Omental fat pad (tissue), 4 donors: Measurements from ENCODE around the gene TSC1. TPM values are rescaled to one million over a fixed set of nuclear protein-coding genes. Genes with fewer than 3 reads are reported as not detected.

Source experiments
- ATAC-seq: fragments of 150-250 bp; one replicate; pipeline ENCODE4 v1.9.1; 2016; ENCODE audit warnings: mild to moderate bottlenecking, moderate library complexity; ENCODE audit not compliant: low FRiP score
- DNase-seq: peaks from one replicate; pipeline ENCODE4 v3.0.0-alpha.2; 2019; ENCODE audit warnings: low spot score
- total RNA-seq, 4 donors: library from RNA; depleted of rRNA; stranded (reverse); fragments of >200 nt; gene quantifications; one replicate each; pipeline ENCODE4 v1.1.0, GENCODE V29; 2016
- TF ChIP-seq, protein P1 (sequence below), 3 donors: fragments of 450-650 bp; IDR thresholded peaks; one replicate each; pipeline ENCODE4 v1.5.1; 2016 to 2017; ENCODE audit warnings: antibody characterized with exemption in 3 of 3, mild to moderate bottlenecking in 3 of 3, moderate library complexity in 2 of 3

Gene TSC1
- total RNA-seq, 4 donors from 2014 or later = 40.7 to 68.4 (median 46.5) TPM

DNA sequence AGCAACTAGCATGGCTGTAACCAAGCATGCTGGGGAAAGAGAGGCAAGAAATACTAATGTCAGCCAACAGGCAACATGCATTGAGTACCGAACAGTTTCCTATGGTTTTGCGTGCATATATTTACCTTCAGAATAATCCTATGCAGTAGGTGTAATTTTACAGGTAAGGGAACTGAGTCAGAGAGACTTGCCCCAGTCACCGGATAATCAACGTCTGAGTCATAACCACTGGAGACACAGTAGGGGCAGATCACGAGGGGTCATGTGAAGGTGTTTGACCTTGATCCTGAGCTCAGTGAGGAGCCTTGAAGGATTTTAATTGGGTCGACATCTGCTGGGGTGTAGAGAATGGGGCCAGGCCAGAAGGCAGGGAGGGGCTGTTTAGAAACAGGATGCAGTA is 13.4 kb upstream of the TSC1 start:
- ATAC-seq (no peak), DNase-seq (no peak)
- TF ChIP-seq, protein P1, sequence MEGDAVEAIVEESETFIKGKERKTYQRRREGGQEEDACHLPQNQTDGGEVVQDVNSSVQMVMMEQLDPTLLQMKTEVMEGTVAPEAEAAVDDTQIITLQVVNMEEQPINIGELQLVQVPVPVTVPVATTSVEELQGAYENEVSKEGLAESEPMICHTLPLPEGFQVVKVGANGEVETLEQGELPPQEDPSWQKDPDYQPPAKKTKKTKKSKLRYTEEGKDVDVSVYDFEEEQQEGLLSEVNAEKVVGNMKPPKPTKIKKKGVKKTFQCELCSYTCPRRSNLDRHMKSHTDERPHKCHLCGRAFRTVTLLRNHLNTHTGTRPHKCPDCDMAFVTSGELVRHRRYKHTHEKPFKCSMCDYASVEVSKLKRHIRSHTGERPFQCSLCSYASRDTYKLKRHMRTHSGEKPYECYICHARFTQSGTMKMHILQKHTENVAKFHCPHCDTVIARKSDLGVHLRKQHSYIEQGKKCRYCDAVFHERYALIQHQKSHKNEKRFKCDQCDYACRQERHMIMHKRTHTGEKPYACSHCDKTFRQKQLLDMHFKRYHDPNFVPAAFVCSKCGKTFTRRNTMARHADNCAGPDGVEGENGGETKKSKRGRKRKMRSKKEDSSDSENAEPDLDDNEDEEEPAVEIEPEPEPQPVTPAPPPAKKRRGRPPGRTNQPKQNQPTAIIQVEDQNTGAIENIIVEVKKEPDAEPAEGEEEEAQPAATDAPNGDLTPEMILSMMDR (IDR thresholded peaks at IDR 0.05) = no peak

DNA sequence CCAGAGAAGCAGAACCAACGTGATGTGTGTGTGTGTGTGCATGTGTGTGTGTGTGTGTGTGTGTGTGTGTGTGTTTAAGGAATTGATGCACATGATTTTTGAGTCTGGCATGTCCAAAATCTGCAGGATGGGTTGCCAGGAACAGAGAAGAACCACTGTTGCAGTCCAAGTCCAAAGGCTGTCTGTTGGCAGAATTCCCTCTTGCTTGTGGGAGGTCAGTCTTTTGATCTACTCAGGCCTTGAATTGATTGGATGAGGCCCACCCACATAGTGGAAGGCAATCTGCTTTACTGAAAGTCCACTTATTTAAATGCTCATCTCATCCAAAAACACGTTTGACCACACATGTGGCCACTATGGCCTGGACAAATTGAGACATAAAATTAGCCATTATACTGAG is 11.4 kb upstream of the TSC1 start:
- DNase-seq (no peak), ATAC-seq (no peak)
- TF ChIP-seq, protein P1 (IDR thresholded peaks at IDR 0.05) = no peak

DNA sequence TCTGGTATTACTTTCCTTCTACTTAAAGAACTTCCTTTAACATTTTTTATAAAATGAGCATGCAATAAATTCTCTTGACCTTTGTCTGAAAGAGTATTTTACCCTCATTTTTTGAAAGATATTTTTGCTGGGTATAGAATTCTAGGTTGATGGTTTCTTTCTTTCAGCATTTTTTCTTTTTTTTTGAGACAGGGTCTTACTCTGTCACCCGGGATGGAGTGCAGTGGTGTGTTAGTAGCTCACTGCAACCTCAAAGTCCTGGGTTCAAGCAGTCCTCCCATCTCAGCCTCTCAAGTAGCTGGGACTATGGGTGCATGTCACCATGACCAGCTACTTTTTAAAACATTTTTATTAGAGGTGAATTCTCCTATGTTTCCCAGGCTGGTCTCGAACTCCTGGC is 10.7 kb upstream of the TSC1 start:
- DNase-seq (no peak), ATAC-seq (no peak)
- TF ChIP-seq, protein P1 (IDR thresholded peaks at IDR 0.05) = no peak

DNA sequence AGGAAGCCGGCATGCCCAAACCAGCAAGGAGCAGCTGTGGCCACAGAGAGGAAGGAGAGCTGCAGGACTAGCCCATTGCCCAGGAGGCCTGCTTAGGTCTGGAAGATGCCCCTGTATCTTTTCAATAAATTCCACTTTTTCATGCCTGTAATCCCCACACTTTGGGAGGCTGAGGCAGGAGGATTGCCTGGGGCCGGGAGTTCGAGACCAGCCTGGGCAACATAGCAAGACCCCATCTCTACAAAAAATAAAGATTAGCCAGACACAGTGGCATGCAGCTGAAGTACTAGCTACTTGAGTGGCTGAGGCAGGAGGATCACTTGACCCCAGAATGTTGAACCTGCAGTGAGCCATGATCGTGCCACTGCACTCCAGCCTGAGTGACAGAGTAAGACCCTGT is 5.3 kb upstream of the TSC1 start:
- ATAC-seq (no peak), DNase-seq (no peak)
- TF ChIP-seq, protein P1 (IDR thresholded peaks at IDR 0.05) = no peak

DNA sequence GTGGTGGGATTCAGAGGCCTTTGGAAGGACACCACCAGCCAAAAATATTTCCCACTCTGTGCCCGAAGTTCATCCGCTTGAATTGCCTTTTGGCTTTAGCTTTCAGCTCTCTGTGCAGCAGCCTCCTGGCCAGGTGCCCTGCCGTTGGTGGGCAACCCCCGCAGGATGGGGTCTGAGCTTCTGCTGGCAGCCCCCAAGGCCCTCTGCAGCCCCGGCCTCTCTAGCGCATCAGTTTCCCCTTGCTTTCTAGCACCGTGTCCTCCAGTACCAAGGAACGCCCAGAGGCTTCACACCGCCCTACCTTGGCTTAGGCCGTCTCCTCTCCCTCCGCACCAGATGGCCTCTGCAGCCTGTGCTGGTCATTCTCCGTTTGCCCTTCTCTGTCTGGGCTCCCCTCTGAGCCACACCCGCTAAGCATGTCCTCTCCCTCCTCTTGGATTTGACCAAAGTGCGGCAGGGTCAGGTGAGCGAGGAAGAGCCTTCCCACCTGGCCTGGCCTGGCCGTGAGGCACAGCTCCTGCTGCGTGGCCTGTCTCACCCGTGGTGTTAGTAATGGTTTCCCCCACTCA is 4.2 kb upstream of the TSC1 start:
- ATAC-seq (no peak), DNase-seq (no peak)
- TF ChIP-seq, protein P1 (IDR thresholded peaks at IDR 0.05) = no peak

DNA sequence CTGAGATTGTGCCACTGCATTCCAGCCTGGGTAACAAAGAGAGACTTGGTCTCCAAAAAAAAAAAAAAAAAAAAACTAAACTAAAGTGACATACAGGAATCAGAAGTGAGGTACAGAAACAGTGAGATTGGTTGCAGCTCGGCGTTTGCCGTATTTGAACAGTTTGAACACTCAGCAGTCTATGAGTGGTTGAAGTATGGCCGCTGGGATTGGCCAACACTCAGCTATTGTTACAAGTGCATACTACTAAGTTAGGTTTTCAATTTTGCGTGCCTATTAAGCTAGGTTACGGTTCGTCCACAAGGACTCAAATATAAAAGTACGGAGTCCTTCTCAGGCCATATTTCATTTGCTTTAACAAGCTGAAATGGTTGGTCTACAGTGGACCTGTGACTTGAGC is 3.3 kb upstream of the TSC1 start:
- TF ChIP-seq, protein P1 (IDR thresholded peaks at IDR 0.05) = no peak
- no peak for DNase-seq
- ATAC-seq = no peak

DNA sequence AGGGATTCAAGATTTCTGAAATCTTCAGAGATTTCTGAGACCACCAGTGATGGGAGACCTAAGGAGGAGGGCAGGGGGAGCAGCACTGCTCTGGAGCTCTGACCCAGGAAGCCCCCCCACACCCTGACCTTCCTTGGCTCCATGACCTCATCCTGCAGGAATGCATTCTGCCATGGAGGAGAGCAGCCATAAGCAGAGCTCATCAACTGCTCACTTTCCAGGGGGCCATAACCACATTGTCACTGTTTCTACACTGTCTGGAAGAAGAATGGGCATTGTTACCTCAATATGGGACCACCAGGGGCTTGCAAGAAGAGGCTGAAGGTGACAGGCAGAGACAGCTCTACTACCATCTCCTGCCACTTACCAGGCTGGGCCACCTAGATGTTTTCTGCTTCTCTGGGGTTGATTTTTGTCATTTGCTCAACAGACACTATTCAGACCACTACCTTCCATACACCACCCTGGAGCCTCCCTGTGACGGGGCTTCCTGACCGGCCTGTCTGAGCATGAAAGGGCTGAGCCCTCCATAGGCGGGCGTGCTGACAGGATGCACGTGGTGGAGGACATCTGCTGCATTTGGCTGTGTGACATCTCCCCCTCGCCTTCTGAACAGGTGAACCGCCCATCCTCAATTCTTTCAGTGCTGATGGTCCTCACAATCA is 2.3 kb upstream of the TSC1 start:
- DNase-seq (no peak), ATAC-seq (no peak)
- TF ChIP-seq, protein P1 (IDR thresholded peaks at IDR 0.05) = no peak
